Hematopoietic multipotent progenitor cell (in vitro differentiated cells): Measurements from ENCODE around the gene SLC26A6. TPM values are rescaled to one million over a fixed set of nuclear protein-coding genes. Genes with fewer than 3 reads are reported as not detected.
A peak's percentile ranks its signal among the peaks of the same experiment; 100 is the strongest.

Source experiments
- DNase-seq, 3 donors: peaks; one replicate each; pipeline ENCODE4 v3.0.0-alpha.2; 2011 to 2015; ENCODE audit warnings: low read depth in 2 of 3, low spot score in 2 of 3
- total RNA-seq: library from RNA; depleted of rRNA; stranded (reverse); fragments of >200 nt; gene quantifications from one replicate; pipeline ENCODE4 v1.2.3, GENCODE V29; 2012

Gene SLC26A6
- total RNA-seq, 1 donor, result 20.2 TPM

GRCh38 chr3:48599509-48600285 lies 35.6 kb downstream of the SLC26A6 start:
- no peak for DNase-seq

GRCh38 chr3:48599077-48599501 lies 36.2 kb downstream of the SLC26A6 start:
- no peak for DNase-seq

- no peak for DNase-seq
Observed at GRCh38 chr3:48598323-48599076, 36.8 kb downstream of the SLC26A6 start.

GRCh38 chr3:48597408-48597800 lies 37.9 kb downstream of the SLC26A6 start:
- DNase-seq, result no peak

GRCh38 chr3:48596676-48597407 lies 38.4 kb downstream of the SLC26A6 start:
- no peak for DNase-seq

GRCh38 chr3:48596157-48596556 lies 39.1 kb downstream of the SLC26A6 start:
- DNase-seq, result no peak

GRCh38 chr3:48595526-48596121 lies 39.6 kb downstream of the SLC26A6 start:
- peak in 1 of 3 donors; percentile 42 for DNase-seq

- peak in 2 of 3 donors; percentile 37 to 59 for DNase-seq
Observed at GRCh38 chr3:48595075-48595525, 40.2 kb downstream of the SLC26A6 start, which contains the start of gene COL7A1. COL7A1 (minus strand) TSS chr3:48595329; CDS start chr3:48595159, 170 bp downstream.

GRCh38 chr3:48594417-48595049 lies 40.7 kb downstream of the SLC26A6 start:
- no peak for DNase-seq

GRCh38 chr3:48593337-48593736 lies 41.9 kb downstream of the SLC26A6 start:
- no peak for DNase-seq

- no peak for DNase-seq
Observed at GRCh38 chr3:48592519-48593087, 42.7 kb downstream of the SLC26A6 start.

- no peak for DNase-seq
Observed at GRCh38 chr3:48591886-48592518, 43.3 kb downstream of the SLC26A6 start.

GRCh38 chr3:48591436-48591835 lies 43.8 kb downstream of the SLC26A6 start:
- no peak for DNase-seq

- no peak for DNase-seq
Observed at GRCh38 chr3:48588230-48588629, 47.0 kb downstream of the SLC26A6 start.

- DNase-seq, result no peak
Observed at GRCh38 chr3:48587686-48588085, 47.6 kb downstream of the SLC26A6 start.

GRCh38 chr3:48585411-48585810 lies 49.9 kb downstream of the SLC26A6 start:
- DNase-seq, result no peak

GRCh38 chr3:48584836-48585235 lies 50.4 kb downstream of the SLC26A6 start:
- DNase-seq, result no peak

- DNase-seq, result no peak
Observed at GRCh38 chr3:48581621-48582481, 53.4 kb downstream of the SLC26A6 start.
